HUES6 (cell line): Measurements from ENCODE around the gene PXT1.

Source experiments
- H3K27ac ChIP-seq: 2 replicates; pipeline ENCODE4 v1.7.0; 2013; ENCODE audit warnings: low read depth, mild to moderate bottlenecking, low read length, inconsistent platforms
- H3K27me3 ChIP-seq: 2 replicates; pipeline ENCODE4 v1.6.1; 2013; ENCODE audit warnings: low read length; ENCODE audit not compliant: control insufficient read depth, insufficient read depth
- H3K36me3 ChIP-seq: 2 replicates; pipeline ENCODE4 v1.6.1; 2013; ENCODE audit warnings: low read length; ENCODE audit not compliant: control insufficient read depth, insufficient read depth
- H3K4me1 ChIP-seq: 2 replicates; pipeline ENCODE4 v1.6.1; 2013; ENCODE audit warnings: low read length; ENCODE audit not compliant: control insufficient read depth, insufficient read depth
- H3K4me3 ChIP-seq: 2 replicates; pipeline ENCODE4 v1.5.1; 2013; ENCODE audit warnings: low read depth, low read length
- H3K9ac ChIP-seq: one replicate; pipeline ENCODE4 v1.6.1; 2013; ENCODE audit warnings: mild to moderate bottlenecking, low read length
- H3K9me3 ChIP-seq: 2 replicates; pipeline ENCODE4 v1.6.1; 2013; ENCODE audit warnings: low read depth, low read length; ENCODE audit not compliant: control insufficient read depth, insufficient read depth

Gene PXT1

DNA sequence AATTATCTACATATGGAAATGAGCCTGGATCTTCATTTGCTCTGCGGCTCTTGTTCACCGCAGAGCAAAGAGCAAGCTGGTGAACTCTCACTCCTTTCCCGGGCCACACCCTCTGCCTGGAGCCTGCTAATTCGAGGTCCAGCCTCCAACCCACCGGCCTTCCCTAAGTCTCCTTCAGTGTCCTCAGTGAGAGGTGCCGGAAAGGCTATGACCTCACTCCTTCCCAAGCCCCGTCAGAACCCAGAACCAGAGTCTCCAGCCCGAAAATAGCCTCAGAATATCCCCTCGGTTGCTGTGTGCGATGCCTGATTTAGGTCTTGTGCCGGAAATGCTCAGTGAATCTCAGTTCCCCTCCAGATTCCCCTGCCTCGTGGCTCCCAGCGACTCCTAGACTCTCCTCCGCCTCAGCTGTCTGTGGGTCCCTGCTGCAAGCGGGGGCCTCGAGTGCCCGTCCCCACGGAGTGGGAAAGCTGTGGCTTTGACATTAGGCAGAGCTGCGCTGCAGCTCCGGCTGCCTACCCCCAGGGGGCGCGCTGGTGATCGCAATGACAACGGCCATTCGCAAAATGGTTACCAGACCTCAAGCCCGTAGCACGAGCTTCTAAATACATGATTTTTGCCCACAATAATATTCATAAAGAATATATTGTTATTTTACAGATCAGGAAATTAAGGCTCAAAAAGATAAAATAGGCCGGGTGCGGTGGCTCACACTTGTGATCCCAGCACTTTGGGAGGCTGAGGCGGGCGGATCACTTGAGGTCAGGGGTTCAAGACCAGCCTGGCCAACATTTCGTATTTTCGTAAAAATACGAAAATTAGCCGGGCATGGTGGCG is 101.8 kb downstream of the PXT1 start:
- Histone ChIP-seq H3K9ac (no peak overlapping the region), H3K27me3 (peaks cover 16% of the 10 kb centered on the region), H3K4me3 (peak overlapping the region; percentile 60), H3K9me3 (no peaks in the 10 kb centered on the region), H3K4me1 (peaks cover 9% of the 10 kb centered on the region), H3K27ac (no peak overlapping the region), H3K36me3 (no peaks in the 10 kb centered on the region)
